A673 (cell line): ENCODE data around the gene CER1.

ENCODE experiments used
- CTCF ChIP-seq: fragments of 300-800, 200-600 bp; sonication (generic); conservative IDR thresholded peaks from 2 replicates; pipeline ENCODE4 v1.5.1; 2017; ENCODE audit warnings: low read depth, mild to moderate bottlenecking, antibody characterized with exemption, low read length, moderate library complexity, mixed read lengths
- EZH2 ChIP-seq: fragments of 200-600 bp; sonication (generic); IDR thresholded peaks from 2 replicates; pipeline ENCODE4 v1.6.1; 2017; ENCODE audit warnings: borderline replicate concordance, low read depth, mild to moderate bottlenecking, mixed read lengths, antibody characterized with exemption, low read length; ENCODE audit not compliant: poor library complexity, severe bottlenecking

GRCh38 chr9:14702200-14702720 is 20.3 kb downstream of the CER1 start:
- TF ChIP-seq CTCF (no peak), EZH2 (no peak)
